Activated T-helper 17 cell treated with anti-CD3 and anti-CD28 coated beads, Interleukin-2, amount 50 U/mL, for 72 hours (primary cell): Measurements from ENCODE around the gene CATSPERD. TPM values are rescaled to one million over a fixed set of nuclear protein-coding genes. Genes with fewer than 3 reads are reported as not detected.

Experiments
- ATAC-seq: fragments of 150-1000 bp; cut with Tn5 transposase; replicated peaks from 2 replicates; pipeline ENCODE4 v1.10.0; 2021; ENCODE audit warnings: mild to moderate bottlenecking, moderate library complexity
- H3K27ac Mint-ChIP-seq: one replicate; pipeline ENCODE4 v1.8.0; 2022; ENCODE audit warnings: mixed read lengths
- H3K27me3 Mint-ChIP-seq: one replicate; pipeline ENCODE4 v1.8.0; 2022; ENCODE audit warnings: mixed read lengths
- H3K36me3 Mint-ChIP-seq: one replicate; pipeline ENCODE4 v1.8.0; 2022; ENCODE audit warnings: low read depth, mild to moderate bottlenecking, mixed read lengths
- H3K4me1 Mint-ChIP-seq: one replicate; pipeline ENCODE4 v1.8.0; 2022; ENCODE audit warnings: mixed read lengths
- H3K4me3 Mint-ChIP-seq: one replicate; pipeline ENCODE4 v1.8.0; 2022; ENCODE audit warnings: mild to moderate bottlenecking, mixed read lengths
- H3K9me3 Mint-ChIP-seq: one replicate; pipeline ENCODE4 v1.8.0; 2022; ENCODE audit warnings: mixed read lengths
- total RNA-seq, 2 donors: library from RNA; stranded (reverse); gene quantifications; one replicate each; pipeline ENCODE4 v1.2.3, GENCODE V29; 2022

Gene CATSPERD
- total RNA-seq, 2 donors from 2014 or later = not detected

GRCh38 chr19:5703819-5704818 lies 16.3 kb upstream of the CATSPERD start:
- Mint-ChIP-seq H3K4me1 (peaks cover 5% of the 10 kb centered on the region), H3K27me3 (no peaks in the 10 kb centered on the region), H3K36me3 (peaks cover 88% of the 10 kb centered on the region), H3K27ac (no peak overlapping the region), H3K4me3 (no peak overlapping the region), H3K9me3 (no peaks in the 10 kb centered on the region)
- ATAC-seq = no peak

DNA sequence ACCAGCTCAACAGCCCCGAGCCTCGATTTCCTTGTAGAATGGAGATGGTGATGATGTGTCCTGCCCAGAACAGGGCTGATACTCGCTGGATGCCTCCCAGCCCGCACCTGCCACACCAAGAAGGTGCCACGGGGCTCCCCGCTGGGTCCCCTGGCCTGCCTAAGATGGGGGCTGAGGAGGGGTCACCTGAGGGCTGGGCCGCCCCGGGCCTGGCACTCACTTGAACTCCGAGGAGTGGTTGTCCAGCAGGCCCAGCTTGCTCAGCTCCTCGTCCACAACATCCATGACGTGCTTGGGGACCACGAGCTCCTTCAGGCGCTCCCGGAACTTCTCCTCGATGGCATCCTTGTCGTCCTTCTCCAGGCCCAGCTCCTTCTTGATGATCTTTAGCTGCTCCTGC lies 14.9 kb upstream of the CATSPERD start:
- H3K9me3 Mint-ChIP-seq = no peaks in the 10 kb centered on the region
- ATAC-seq = no peak
- H3K27me3 Mint-ChIP-seq = no peaks in the 10 kb centered on the region
- H3K4me3 Mint-ChIP-seq = no peak overlapping the region
- peaks cover 92% of the 10 kb centered on the region for H3K36me3 Mint-ChIP-seq
- H3K4me1 Mint-ChIP-seq = peaks cover 5% of the 10 kb centered on the region
- no peak overlapping the region for H3K27ac Mint-ChIP-seq

- no peak for ATAC-seq
- Mint-ChIP-seq H3K27ac (no peak overlapping the region), H3K4me3 (no peak overlapping the region), H3K27me3 (no peaks in the 10 kb centered on the region), H3K4me1 (peaks cover 5% of the 10 kb centered on the region), H3K36me3 (peaks cover 92% of the 10 kb centered on the region), H3K9me3 (no peaks in the 10 kb centered on the region)
These were observed 13.4 kb upstream of the CATSPERD start for GRCh38 chr19:5706876-5707573.

DNA sequence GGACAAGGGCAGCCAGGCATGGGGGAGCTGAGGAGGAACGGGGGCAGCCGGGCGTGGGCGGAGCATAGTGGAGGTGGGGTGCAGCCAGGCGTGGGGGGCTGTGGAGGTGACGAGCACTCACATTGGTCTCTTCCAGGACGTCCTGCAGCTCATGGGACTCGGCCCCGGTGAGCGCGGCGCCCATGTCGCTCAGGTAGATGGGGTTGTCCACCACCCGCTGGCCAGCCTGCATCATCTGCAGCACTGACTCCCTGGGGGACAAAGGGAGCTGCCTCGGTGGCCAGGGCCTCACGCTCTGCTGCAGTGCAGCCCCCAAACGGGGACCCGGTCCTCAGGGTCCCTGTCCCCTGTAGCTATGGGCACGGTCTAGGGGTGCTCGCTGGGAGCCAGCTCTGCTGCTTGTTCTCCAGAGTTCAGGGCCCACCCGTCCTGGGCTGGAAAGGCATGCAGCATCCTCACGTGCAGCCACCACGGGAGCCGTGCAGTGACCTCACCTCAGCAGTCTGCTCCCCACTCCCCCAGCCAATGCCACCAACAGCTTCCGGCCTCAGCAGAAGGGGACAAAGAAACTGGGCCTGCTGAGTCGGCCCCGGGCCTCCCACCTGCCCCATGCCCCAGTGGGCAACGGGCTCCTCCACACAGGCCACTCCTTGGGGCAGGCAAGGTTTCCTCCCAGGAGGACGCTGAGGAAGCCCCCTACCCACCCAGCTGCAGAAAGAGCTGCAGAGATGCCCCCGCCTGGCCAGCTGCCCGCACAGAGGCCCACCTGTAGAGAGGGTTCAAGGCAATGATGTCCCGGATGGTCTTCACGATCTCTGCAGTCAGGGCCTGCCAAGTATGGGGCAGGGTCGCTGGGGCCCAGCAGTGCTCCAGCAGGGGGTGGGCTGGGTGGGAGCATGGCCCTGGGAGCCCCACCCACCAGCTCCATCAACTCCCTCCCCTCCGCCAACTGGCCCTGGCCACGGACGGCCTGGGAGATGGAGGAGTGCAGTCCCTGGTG lies 12.6 kb upstream of the CATSPERD start:
- Mint-ChIP-seq H3K36me3 (peaks cover 98% of the 10 kb centered on the region), H3K27me3 (no peaks in the 10 kb centered on the region), H3K9me3 (no peaks in the 10 kb centered on the region), H3K4me3 (no peak overlapping the region), H3K27ac (no peak overlapping the region), H3K4me1 (peaks cover 5% of the 10 kb centered on the region)
- peak; percentile 28 for ATAC-seq

- H3K36me3 Mint-ChIP-seq = peaks cover 92% of the 10 kb centered on the region
These were observed 9.4 kb upstream of the CATSPERD start for GRCh38 chr19:5711025-5711424.

DNA sequence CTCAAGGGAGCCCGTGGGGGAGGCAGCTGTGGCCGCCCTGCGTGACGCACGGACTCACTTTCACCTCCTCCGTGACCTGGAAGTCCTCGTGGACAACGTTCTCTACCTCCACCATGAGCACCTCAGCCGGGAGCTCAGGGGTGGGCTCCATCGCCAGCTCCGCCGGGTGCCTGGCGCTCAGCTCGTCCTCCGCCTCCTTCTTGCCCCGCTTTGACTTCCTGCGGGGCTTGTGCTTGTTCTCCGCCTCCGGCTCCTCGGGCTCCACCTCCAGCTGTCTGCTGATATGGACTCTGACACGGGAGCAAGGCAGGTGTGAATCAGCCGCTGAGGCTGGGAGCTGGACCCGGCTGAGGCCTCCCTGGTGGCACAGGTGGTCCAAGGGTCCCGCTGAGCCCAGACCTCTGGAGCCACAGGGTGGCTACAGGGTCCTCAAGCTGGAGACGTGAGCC lies 8.7 kb upstream of the CATSPERD start:
- no peaks in the 10 kb centered on the region for H3K27me3 Mint-ChIP-seq
- no peaks in the 10 kb centered on the region for H3K9me3 Mint-ChIP-seq
- no peaks in the 10 kb centered on the region for H3K4me1 Mint-ChIP-seq
- peaks cover 92% of the 10 kb centered on the region for H3K36me3 Mint-ChIP-seq
- no peak overlapping the region for H3K4me3 Mint-ChIP-seq
- ATAC-seq = no peak
- no peak overlapping the region for H3K27ac Mint-ChIP-seq

More at GRCh38 chr19:5711025-5711424, 9.4 kb upstream of the CATSPERD start:
- H3K4me3 Mint-ChIP-seq = no peak overlapping the region
- no peak overlapping the region for H3K27ac Mint-ChIP-seq
- no peaks in the 10 kb centered on the region for H3K27me3 Mint-ChIP-seq
- H3K9me3 Mint-ChIP-seq = no peaks in the 10 kb centered on the region
- no peak for ATAC-seq
- no peaks in the 10 kb centered on the region for H3K4me1 Mint-ChIP-seq

GRCh38 chr19:5713228-5713627 lies 7.2 kb upstream of the CATSPERD start:
- Mint-ChIP-seq H3K27me3 (no peaks in the 10 kb centered on the region), H3K9me3 (no peaks in the 10 kb centered on the region), H3K27ac (no peak overlapping the region), H3K36me3 (peaks cover 92% of the 10 kb centered on the region), H3K4me1 (peaks cover 7% of the 10 kb centered on the region), H3K4me3 (no peak overlapping the region)
- no peak for ATAC-seq

DNA sequence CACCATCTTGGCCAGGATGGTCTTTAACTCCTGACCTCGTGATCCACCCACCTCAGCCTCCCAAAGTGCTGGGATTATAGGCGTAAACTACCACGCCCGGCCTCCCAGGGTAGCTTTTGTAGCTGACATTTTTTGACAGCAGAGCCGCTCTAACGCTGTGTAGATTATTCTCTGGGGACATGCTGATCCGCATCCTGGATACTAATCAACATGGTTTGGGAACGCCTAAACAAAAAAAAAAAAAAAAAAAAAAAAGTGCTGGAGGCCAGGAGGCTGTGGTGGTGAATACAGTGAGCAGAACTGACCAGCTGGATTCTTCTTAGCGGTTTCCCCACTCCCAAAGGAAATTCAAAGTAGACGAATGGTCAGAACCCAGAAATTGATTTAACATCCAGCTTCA lies 5.6 kb upstream of the CATSPERD start:
- peaks cover 7% of the 10 kb centered on the region for H3K4me1 Mint-ChIP-seq
- no peaks in the 10 kb centered on the region for H3K27me3 Mint-ChIP-seq
- H3K27ac Mint-ChIP-seq = no peak overlapping the region
- peaks cover 90% of the 10 kb centered on the region for H3K36me3 Mint-ChIP-seq
- H3K9me3 Mint-ChIP-seq = no peaks in the 10 kb centered on the region
- ATAC-seq = no peak
- H3K4me3 Mint-ChIP-seq = no peak overlapping the region

DNA sequence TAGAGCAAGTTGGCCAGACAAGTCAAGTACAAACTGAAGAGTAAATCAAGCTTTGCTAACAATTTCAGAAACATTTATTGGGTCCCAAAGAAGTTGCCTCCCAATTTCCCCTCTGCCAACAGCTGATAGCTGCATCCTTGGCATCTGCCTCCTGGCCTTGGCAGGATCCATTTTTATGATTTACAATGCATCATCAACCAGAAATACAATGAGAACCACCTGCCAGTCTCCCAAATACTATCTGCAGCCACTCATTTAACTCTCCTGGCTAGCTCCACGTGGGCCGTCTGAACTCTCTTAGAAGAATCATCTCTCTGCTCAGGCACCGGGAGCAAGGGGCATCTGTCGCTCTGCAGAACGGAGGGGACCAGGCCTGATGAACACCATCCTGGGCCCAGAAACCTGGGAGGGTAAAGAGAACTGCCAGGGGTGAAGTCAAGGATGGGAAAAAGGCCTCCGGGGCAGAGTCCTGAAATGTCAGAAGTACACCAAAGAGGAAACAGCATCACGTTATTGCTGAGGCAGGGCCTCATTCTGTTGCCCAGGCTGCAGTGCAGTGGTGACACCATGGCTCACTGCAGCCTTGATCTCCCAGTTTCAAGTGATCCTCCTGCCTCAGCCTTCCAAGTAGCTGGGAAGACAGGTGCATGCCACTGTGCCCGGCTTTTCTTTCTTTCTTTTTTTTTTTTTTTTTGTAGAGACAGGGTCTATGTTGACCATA lies 3.1 kb upstream of the CATSPERD start:
- Mint-ChIP-seq H3K9me3 (no peaks in the 10 kb centered on the region), H3K4me3 (peak overlapping the region; percentile 99), H3K36me3 (peaks cover 74% of the 10 kb centered on the region), H3K27ac (peak overlapping the region; percentile 99), H3K27me3 (no peaks in the 10 kb centered on the region), H3K4me1 (peaks cover 7% of the 10 kb centered on the region)
- no peak for ATAC-seq

- Mint-ChIP-seq H3K36me3 (peaks cover 67% of the 10 kb centered on the region), H3K4me3 (peak overlapping the region; percentile 99), H3K27me3 (no peaks in the 10 kb centered on the region), H3K9me3 (no peaks in the 10 kb centered on the region), H3K27ac (peak overlapping the region; percentile 99), H3K4me1 (peaks cover 7% of the 10 kb centered on the region)
- peak; percentile 5 for ATAC-seq
These were observed 2.3 kb upstream of the CATSPERD start for GRCh38 chr19:5718037-5718578.

GRCh38 chr19:5718579-5719273 lies 1.7 kb upstream of the CATSPERD start:
- peak overlapping the region; percentile 99 for H3K4me3 Mint-ChIP-seq
- peaks cover 61% of the 10 kb centered on the region for H3K36me3 Mint-ChIP-seq
- no peaks in the 10 kb centered on the region for H3K27me3 Mint-ChIP-seq
- peak overlapping the region; percentile 99 for H3K27ac Mint-ChIP-seq
- peaks cover 7% of the 10 kb centered on the region for H3K4me1 Mint-ChIP-seq
- no peaks in the 10 kb centered on the region for H3K9me3 Mint-ChIP-seq
- ATAC-seq = peak; percentile 60

DNA sequence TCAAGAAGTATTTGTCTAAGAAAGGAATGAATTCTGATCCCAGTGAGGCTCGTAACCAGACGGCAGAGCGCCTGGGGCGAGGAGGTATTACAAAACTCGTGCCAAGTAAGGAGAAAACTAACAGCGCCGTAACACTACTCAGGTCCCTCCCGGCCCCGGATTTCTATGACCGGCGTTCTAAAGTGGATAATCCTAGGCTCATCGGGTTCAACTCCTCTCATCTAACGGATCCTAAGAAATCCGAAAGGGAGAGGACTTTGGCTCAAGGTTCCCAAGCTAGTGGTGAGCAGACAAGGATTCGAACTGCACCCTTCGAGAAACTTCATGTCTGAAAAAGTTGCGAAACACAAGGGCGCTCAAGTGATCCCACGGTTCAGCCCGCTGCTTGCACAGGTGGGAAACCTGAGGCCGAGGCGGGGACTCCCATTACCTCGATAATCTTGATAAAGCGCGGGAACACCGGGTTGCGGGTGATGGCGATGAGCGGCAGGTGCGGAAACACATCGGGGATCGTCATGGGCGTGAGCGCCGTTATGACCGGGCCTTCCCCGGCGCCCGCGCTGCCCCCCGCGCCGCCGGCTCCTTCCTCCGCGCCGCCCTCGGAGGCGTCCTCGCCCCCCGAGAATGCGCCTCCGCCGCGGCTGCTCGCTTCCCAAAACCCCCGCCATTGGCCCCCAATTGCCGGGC lies 1.0 kb upstream of the CATSPERD start:
- peak overlapping the region; percentile 99 for H3K27ac Mint-ChIP-seq
- no peak for ATAC-seq

More for the DNA sequence above, 1.0 kb upstream of the CATSPERD start:
- peak overlapping the region; percentile 99 for H3K4me3 Mint-ChIP-seq
- H3K9me3 Mint-ChIP-seq = no peaks in the 10 kb centered on the region
- H3K36me3 Mint-ChIP-seq = peaks cover 54% of the 10 kb centered on the region
- no peaks in the 10 kb centered on the region for H3K27me3 Mint-ChIP-seq
- peaks cover 7% of the 10 kb centered on the region for H3K4me1 Mint-ChIP-seq
